HG03575 (cell line): ENCODE data around the gene GHRL.
"Not testable (repeated sequence)": the region's sequence is repeated elsewhere in the genome, so short reads cannot be mapped to it uniquely, and the experiment has no call there.

Source experiments
- ATAC-seq: cut with Tn5 transposase; IDR thresholded peaks from one replicate; pipeline ENCODE4 v1.9.1; 2021; ENCODE audit not compliant: unreplicated experiment, insufficient number of reproducible peaks, low FRiP score; ENCODE audit errors: extremely low read depth

The GHRL gene

DNA sequence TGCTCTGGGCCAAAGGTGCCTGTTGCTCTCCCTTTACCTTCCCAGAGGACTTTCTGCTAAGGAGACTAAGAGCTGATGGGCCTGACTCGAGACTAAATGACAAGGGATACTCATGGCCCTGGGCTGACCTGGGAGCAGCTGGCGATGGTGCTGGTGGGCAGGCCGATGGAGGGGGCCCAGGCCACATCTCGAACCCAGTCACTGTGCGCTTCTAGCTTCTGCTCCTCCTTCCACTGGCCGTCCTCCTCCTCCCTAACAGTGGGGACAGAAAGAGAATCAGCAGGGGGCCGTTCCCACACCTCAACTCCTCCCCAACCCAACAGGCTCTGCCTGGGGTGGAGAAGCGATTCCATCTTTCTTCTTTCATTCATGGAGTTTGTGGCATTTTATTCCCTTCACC lies 12.2 kb upstream of the GHRL start:
- no peak for ATAC-seq

- no peak for ATAC-seq
These were observed 11.0 kb upstream of the GHRL start for GRCh38 chr3:10303785-10304184.

DNA sequence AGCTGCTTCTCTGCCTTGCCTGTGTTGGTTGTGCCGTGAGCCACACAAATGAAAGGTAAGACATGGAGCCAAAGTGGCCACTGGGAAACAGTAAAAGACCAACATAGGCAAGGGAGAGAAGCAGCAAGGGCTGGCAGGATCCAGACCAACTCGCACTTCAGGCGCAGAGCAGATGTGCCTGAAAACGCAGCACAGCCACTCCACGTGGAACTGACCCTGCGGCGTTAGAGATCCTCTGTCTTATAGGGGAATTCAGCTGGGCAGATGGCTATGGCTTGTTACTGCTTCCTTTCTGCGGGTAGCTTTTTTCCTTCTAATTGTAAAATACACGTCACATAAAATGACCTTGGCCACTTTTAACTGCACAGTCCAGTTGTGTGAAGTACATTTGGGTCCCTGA lies 10.4 kb upstream of the GHRL start:
- no peak for ATAC-seq

DNA sequence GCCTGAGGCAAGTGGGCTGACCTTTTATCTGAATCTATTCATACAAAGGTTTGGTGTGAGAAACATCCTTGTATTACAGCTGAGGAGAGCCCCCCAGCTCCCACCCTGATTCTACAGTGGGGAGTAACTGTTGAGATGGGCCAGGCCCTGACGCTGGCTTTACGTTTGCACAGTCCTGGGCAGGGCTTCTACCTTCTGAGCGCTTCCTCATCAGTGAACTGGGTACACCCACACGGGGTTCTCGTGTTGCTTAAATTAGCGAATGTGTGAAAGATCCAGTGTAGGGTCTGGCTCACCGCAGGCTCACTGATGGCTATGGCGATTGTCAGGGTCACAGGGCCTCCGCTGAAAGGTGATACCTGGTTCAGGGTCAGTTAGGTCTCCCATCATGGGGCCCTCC lies 7.3 kb upstream of the GHRL start:
- ATAC-seq, result no peak

DNA sequence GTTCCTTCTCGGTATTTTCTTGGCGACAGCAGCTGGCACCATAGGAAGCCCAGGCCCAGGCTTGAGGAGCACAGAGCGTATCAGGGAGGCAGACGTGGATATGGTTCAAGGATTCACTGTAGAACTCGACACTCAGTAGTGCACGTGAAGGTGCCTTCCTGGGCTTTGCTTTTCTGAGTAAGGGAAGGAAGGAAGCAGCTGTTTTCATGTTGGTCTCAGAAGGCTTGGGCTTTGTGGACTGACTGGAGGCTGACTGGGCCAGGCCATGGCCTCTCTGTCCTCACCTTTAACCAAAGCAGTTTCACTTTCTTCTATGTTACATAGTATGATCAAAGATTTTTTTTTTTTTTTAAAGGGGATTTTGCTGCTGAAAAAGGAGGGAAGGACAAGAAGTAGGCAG lies 6.9 kb upstream of the GHRL start:
- ATAC-seq, result no peak

DNA sequence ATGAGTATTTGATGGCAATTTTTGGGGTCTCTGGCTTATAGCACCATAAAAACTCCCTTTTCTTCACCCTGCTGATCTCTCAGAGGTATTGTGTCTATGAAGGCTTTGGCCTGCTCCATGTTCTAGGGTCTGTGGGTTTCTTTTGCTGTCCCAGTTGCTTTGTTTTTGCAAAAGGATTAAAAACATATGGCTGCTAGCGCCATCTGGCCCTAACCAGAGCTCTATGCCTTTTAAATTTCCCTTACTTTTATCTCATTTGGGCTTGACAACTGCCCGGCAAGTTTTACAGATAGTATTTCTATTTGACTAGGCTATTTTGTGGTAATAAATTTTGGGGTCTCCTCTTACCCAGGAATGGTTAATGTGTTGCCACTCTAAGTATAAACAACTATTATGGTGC lies 6.4 kb upstream of the GHRL start:
- no peak for ATAC-seq

DNA sequence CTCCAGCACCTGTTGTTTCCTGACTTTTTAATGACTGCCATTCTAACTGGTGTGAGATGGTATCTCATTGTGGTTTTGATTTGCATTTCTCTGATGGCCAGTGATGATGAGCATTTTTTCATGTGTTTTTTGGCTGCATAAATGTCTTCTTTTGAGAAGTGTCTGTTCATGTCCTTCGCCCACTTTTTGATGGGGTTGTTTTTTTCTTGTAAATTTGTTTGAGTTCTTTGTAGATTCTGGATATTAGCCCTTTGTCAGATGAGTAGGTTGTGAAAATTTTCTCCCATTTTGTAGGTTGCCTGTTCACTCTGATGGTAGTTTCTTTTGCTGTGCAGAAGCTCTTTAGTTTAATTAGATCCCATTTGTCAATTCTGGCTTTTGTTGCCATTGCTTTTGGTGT lies 5.3 kb upstream of the GHRL start:
- not testable (repeated sequence) for ATAC-seq

- no peak for ATAC-seq
These were observed 1.4 kb upstream of the GHRL start for GRCh38 chr3:10294030-10294586.

GRCh38 chr3:10291641-10292040 lies 1.1 kb downstream of the GHRL start:
- ATAC-seq, result no peak

DNA sequence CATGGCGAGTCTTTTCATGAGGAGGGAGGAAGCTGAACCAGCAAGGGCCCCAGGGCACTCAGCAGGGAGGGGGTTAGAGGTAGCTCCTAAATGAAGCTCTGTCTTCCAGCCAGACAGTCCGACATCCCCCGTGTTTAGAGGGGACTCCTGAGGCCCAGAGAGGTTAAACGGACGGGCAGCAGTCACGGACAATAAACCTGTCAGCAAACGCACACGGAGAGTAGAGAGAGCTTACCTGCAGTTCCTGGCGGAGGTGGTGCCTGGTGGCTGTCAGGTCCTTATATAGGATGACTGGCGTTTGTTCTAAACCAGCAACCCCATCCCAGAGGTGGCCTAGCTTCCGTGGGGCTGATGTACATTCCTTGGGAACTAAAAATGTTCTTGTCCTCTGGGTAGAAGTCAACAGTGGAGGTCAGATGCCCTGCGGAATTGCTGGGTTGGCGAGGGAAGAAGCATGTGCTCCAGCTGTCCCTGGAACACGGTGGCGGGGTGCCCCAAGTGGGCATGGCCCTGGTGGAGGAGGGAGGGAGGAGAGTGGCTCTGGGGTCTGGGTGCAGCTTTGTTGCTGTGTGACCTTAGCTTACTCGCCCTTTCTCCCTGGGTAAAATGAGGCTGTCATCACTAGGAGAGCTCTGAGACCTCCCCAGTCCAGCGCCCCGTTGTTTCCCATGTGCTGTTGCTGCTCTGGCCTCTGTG lies 2.1 kb downstream of the GHRL start:
- ATAC-seq, result no peak

- no peak for ATAC-seq
These were observed 2.9 kb downstream of the GHRL start for GRCh38 chr3:10289787-10290355.

DNA sequence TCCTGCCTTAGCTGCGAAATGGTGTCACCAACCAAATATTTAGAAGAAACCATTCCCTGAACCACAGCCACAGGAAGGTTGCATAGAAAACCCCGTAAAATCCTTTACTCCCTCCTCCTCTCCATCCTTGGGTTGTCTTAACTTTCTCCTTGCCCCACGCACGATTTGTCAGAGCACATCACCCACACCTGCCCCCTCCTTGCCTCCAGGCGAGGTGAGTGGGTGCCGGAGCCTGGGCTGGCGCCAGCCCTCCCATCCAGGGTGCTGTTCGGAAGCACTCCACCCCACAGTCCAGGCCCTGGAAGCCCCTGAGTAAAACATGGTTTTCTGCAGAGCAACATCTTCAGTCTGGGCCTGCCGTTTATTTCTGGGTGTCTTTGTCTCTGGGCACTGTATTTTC lies 3.7 kb downstream of the GHRL start:
- ATAC-seq, result no peak

DNA sequence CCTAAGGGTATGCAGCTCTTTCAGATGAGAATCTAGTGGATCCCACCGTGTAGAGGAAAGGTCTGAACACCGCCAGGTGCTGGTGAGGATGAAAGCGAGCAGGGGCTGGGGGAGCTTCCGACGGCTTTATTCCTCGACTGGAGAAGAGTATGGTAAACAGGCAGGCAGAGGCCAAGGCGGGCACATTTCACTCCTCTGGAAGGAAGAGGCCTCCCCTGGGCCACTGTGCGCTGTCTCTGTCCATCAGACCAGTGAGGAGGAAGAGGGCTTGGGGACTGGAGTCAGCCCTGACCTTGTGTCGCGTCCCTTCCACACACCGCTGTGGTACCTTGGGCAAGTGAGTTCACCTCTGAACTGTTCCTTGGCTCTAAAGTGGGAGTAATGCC lies 4.2 kb downstream of the GHRL start:
- ATAC-seq, result no peak

GRCh38 chr3:10287936-10288574 lies 4.7 kb downstream of the GHRL start:
- ATAC-seq, result no peak

- no peak for ATAC-seq
These were observed 6.0 kb downstream of the GHRL start for GRCh38 chr3:10286596-10287295.

GRCh38 chr3:10286133-10286524 lies 6.6 kb downstream of the GHRL start:
- ATAC-seq, result no peak

GRCh38 chr3:10285272-10286132 lies 7.2 kb downstream of the GHRL start:
- ATAC-seq, result no peak

- ATAC-seq, result no peak
These were observed 8.3 kb downstream of the GHRL start for GRCh38 chr3:10284496-10284895.

GRCh38 chr3:10283638-10284037 lies 9.1 kb downstream of the GHRL start:
- ATAC-seq, result no peak
